HL-60/S4 treated with phorbol 12-myristate 13-acetate at 8.2 ng/mL for 4 days and 3 days (cell line): ENCODE results near the gene SLC6A5.
"Not testable (repeated sequence)": the region's sequence is repeated elsewhere in the genome, so short reads cannot be mapped to it uniquely, and the experiment has no call there.

Experiments
- in situ Hi-C: fragments of 300-500 bp; cut with MboI; formaldehyde crosslinking; loops from 2 replicates; pipeline ENCODE4 v1.15.0; 2022; ENCODE audit warnings: low sequenced_read_pairs

SLC6A5 gene

DNA sequence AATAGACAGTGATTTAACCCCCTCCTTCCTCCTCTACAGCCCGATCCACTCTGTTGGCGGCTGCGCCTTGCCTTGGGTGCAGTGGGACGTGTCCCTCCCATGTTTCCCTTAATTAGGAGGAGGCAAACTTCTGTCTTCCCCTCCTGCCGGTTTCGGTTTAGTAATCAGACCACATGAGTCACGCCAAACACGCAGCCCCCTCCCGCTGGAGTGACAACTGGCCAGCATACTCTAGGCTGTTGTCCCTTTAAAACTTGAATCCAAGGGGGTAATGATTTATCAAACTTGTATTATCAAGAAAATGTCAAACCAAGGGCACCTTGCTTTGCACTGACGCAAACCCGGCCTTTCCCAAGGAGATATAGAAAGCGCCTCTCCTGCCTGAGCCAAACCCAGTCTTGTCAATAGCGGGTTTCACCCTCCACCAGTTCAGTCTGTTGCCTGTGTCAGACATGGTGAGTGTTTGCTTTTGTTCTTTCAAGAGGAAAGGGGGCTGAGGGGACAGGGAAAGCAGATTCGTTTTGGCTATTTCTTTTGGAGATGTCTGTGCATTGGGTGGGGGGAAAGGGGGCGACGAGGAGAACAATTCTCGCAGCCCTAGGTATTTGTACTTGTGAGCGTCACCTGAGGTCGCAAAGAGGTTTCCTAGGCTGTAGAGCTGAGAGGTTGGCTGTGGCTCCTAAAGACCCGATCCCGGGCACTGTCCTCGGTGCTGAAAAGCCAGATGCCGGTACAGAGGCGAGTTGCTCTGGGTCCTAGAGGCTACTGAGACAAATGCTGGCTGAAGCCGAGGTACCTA is at the start of gene SLC6A5:
Gene SLC6A5 (plus strand): TSS at position 388 of the 799 bp plus-strand sequence. CDS start 65 bp downstream, at position 453.
- in situ Hi-C loops: no loop called here

DNA sequence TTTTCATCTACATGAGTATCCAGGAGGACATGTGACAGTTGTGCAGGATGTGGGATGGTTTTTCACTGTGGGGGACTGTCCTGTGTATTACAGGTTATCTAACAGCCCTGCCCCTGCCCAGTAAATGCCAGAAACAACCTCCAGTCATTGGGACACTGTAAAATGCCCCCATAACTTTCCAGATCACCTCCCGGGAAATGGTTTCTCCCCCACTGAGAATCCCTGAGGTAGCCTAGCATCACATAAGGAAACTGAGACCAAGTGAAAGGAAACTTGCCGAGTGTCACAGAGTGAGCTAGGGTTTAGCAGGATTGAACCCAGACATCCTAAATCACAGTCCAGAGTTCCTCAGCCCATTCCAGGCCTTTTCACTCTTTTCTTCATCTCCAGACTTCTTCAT is 48.3 kb upstream of the SLC6A5 start:
- in situ Hi-C loops: no loop called here

DNA sequence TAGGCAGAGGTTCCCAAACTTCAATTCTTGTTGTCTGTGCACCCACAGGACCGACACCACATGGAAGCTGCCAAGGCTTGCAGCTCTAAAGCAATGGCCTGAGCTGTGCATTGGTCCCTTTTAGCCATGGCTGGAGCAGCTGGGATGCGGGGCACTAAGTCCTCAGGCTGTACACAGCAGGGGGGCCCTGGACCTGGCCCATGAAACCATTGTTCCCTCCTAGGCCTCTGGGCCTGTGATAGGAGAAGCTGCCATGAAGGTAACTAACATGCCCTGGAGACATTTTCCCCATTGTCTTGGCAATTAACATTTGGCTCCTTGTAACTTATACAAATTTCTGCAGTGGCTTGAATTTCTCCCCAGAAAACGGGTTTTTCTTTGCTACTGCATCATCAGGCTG is 43.6 kb upstream of the SLC6A5 start:
- in situ Hi-C loops: no loop called here

DNA sequence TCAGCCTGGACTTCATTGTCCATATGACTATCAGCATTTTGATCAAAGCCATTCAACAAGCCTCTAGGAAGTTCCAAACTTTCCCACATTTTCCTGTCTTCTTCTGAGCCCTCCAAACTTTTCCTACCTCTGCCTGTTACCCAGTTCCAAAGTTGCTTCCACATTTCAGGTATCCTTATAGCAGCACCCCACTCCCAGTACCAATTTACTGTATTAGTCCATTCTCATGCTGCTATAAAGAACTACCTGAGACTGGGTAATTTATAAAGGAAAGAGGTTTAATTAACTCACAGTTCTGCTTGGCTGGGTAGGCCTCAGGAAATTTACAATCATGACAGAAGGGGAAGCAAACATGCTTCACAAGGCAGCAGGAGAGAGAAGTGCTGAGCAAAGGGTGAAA is 43.0 kb upstream of the SLC6A5 start:
- in situ Hi-C loops: not testable (repeated sequence)

DNA sequence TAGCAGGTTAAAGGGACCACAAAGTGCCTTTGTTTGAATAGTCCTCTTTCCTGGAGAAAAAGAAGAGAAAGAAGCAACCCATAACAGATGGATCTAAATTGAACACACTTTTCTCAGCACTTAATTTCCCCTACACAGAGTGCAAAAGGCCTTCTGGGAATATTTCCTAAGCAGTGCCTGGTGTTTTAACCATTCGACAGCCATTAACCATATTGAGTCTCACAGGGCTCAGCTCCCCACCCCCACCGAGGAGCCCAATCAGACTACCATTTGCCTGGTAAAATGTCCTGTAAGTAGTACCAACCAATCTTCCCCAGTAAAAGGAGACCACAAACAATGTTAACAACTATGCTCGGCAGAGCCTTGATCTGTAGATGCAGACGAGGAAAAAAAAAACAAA is 40.7 kb upstream of the SLC6A5 start:
- in situ Hi-C loops: no loop called here

DNA sequence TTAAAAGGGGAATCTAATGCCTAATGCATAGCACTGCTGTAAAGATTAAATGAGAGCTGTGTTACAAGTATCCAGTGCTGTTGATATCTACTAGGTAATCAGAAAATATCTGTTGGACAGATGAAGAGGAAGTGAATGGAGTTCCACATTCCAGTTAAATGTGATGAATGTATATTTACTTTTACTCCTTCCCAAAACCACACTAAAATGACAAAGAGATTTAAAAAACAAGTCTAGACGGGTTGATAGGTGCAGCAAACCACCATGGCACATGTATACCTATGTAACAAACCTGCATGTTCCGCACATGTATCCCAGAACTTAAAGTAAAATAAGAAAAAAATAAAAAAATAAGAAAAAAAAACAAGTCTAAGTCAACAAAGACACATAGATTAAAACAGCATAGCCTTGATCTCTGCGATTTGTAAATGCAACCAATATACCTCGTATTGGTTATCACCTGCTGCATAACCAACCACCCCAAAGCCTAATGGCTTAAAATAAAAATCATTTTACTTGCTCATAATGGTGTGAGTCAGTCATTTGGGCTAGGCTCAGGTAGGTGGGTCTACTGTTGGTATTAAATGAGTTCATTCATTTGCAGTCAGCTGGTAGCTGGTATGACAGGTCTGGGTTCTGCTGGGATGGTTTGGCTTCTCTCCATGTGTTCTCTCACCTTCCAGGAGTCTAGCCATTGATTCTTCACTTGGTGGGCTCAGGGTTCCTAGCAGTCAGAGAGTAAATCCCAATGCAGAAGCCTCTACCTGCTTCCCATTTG is 39.7 kb upstream of the SLC6A5 start:
- in situ Hi-C loops: no loop called here

DNA sequence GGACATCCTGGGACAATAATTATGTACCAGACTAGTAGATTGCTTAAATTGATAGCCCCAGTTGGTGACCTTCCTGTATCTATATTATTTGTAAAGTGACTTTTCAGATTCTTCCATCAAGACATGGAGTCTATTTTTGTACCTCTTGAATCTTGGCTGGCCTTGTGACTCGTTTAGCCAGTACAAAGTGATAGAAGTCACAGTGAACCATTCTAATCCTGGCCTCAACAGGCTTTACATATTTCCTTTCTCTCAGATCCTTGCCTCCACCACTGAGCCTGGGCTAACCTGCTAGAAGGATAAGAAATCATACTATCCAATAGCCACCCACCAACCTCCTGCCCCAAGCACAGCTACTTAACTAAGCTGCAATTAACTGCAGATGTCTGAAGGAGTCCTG is 37.5 kb upstream of the SLC6A5 start:
- in situ Hi-C loops: no loop called here

DNA sequence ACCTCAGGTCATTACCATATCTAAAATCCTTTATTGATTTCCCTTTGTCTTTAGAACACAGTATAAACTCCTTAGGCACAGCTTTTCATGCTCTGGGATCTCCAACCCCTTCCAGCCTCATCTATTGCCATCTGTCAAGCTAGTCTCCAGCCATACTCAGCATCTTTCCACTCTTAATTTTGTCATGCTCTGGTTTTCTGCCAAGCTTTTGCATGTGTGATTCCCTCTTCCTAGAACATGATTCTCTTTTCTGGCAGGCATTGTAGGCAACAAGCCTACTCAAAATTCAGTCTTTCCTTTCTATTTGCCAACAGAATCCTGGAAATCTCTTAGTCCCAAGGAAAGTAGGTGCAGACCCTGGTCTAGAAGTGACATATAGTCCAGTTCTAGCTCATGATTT is 35.5 kb upstream of the SLC6A5 start:
- in situ Hi-C loops: no loop called here

DNA sequence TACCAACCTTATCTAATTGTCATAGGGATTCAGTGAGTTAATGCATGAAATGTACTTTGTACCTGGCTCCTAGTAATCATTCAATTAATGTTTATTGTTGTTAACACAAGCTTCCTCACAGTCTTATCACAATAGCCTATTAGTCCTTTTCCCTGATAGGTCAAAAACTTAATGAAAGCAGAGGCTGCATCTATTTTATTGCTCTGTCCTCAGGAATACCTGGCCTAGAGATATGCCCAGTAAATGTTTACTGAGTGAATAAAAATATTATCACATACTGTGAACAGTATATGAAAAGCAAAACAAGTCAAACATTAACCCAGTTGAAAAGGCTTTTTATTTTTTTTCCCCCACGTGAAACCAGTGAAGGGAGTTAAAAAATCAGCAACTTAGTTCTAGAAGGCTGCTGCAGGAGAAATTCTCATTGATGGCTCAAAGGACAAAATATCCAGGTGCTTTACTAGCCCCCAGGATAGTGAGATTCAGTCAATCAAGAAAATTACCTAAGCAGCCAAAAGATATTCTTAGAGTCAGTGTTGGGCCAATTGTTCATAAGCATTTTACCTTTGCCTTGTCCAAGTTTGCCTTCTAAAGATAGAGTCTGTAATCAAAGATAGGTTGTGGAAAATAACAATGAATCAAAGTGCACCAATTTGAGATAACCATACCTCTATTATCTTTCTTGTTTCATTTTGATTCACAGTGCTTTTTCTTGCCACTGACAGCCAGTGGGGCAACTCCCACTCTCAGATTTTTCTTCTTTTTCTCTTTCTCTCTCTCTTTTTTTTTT is 34.4 kb upstream of the SLC6A5 start:
- in situ Hi-C loops: no loop called here

DNA sequence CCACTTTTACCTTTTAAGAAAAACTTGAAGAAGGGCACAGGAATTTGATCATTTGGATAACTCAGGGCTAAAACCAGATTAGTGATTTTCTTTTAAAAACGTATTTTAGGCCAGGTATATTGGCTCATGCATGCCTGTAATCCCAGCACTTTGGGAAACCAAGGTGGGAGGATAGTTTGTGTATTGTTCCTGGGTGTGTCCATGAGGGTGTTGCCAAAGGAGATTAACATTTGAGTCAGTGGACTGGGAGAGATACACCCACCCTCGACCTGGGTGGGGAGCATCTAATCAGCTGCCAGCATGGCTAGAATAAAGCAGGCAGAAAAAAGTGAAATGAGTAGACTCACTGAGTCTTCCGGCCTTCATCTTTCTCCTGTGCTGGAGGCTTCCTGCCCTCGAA is 33.3 kb upstream of the SLC6A5 start:
- in situ Hi-C loops: not testable (repeated sequence)

DNA sequence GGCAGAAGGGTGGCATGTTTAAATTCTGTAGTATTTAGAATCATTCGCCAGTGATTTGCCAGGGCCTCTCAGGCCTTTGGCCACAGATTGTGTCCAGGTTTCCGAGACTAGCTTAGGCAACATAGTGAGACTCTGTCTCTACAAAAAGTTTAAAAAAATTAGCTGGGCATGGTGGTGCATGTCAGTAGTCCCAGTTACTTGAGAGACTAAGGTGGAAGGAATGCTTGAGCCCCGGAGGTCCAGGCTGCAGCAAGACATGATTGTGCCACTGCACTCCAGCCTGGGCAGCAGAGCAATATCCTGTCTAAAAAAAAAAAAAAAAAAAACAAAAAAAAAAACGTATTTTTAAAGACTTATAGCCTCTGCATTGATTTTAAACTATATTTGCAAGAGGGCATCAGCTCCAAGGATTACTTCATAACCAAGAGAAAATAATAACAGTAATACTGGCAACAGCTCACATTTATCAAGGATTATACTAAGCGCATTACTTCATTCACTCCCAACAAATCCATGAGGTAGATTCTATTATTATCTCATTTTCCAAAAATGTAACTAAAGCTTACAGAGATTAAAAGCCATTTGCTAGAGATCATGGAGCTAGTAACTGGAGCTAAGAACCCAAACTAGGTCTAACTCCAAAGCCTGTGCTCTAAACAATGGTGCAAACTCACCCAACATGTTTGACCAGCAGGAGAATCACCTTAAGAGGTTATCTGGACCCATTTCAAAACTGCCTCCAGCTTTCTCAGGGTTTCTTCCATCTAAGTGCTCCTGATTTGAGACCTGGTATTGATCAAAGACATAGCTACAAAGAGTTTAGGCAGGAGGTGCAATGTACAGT is 32.6 kb upstream of the SLC6A5 start:
- in situ Hi-C loops: no loop called here

DNA sequence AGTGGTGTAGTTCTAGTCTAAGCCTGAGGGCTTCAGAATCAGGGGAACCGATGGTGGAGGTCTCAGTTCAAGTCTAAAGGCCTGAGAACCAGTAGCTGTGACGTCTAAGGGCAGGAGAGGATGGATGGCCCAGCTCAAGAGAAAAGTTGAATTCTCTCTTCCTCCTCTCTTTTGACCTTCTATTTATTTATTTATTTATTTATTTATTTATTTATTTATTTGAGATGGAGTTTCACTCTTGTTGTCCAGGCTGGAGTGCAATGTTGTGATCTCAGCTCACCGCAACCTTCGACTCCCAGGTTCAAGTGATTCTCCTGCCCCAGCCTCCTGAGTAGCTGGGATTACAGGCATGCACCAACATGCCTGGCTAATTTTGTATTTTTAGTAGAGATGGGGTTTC is 19.7 kb upstream of the SLC6A5 start:
- in situ Hi-C loops: not testable (repeated sequence)

DNA sequence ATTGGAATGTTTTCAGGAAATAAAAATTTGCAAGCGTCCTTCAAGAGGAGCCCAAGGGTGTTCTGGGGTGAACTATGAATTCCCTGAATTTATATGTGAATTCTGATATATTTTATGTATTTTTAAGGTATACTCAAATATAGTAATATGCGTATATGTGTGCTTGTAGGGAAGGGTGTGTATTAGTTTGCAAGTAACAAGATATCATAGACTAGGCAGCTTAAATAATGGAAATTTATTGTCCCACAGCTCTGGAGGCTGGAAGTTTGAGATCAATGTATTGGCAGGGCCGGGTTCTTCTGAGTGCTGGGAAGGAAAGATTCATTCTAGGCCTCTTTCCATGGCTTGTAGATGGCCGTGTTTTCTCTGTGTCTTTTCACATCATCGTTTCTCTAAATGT is 16.2 kb upstream of the SLC6A5 start:
- in situ Hi-C loops: no loop called here

DNA sequence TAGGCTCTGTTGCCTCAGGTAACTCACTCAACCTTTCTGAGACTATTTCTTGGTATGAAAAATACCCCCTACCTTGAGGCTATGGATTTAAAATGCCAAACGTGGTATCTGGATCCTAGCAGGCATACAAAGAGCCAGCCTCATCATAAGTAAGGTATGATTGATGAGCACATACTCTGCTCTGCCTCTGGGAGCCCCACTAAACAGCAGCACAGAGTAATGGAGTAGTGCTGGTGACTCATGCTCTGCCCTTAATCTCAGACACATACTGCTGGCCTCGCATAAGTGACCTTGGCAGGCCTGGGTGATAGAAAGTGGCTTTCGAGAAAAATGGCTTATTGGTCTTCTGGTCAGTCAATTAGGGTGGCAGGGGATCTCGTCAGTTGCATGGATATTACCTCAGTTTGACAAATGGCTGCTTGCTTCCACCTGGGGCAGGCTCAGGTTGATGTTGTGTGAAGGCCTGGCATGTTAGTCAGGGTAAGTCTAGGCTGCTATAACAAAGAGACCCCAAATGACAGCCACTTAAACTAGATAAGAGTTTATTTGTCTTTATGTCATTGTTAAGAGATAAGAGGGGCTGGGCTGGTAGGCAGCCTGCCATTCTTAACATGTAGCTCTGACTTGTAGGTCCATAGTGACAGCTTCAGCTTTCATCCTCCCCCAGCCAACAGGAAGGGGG is 15.2 kb upstream of the SLC6A5 start:
- in situ Hi-C loops: no loop called here

DNA sequence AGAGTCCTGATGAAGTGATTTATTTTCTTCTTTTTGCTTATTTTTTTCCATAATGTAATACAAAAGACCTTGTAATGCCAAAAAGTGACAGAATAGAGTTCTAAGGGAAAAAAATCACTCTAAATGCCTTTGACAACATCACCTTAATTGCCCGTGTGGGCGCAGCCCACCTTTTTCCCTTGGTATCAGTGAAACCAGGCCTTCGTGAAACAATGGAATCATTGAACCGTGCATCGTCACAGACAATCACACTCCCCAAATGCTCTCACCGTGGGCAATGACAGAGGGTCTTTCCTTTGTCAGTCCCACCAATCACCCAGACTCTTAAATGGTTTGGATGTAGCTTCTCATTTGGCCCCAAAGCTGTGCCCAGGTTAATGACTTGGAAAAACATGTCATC is 9.6 kb upstream of the SLC6A5 start:
- in situ Hi-C loops: no loop called here

DNA sequence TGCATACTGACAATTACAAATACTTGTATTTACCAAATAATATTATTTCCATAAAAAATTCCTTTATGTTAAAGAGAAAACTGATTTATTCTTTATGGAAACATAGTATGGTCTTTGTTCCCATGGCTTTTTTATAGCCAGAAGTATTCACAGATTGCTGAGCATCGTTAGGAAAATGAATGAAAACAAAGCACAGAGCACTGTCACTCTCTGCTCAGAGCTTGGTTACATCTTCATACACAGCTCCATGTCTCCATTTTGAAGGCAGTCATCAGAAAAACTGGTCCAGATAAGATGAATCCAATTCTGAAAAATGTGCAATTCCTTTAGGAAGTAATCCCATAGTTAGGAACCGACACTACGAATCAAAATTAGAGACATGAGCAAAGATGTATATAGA is 9.0 kb upstream of the SLC6A5 start:
- in situ Hi-C loops: no loop called here

DNA sequence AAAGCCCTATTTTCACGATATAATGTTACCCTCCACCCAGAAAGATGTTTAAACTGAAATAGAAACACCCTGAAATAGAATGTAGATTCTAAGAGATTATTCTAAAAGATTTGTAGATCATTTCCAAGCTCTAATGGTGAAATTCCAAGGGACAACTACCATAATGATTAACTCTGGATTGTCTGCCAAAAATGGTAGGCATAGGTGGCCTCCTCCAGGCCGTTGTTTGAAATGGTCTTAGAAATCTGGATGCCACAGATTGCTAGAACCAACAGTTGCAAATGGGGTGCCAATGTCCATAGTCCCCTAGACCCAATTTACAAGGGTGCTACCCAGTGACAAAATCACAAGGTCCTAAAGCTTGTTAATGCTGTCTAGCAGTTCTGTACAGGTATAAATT is 6.7 kb upstream of the SLC6A5 start:
- in situ Hi-C loops: no loop called here

DNA sequence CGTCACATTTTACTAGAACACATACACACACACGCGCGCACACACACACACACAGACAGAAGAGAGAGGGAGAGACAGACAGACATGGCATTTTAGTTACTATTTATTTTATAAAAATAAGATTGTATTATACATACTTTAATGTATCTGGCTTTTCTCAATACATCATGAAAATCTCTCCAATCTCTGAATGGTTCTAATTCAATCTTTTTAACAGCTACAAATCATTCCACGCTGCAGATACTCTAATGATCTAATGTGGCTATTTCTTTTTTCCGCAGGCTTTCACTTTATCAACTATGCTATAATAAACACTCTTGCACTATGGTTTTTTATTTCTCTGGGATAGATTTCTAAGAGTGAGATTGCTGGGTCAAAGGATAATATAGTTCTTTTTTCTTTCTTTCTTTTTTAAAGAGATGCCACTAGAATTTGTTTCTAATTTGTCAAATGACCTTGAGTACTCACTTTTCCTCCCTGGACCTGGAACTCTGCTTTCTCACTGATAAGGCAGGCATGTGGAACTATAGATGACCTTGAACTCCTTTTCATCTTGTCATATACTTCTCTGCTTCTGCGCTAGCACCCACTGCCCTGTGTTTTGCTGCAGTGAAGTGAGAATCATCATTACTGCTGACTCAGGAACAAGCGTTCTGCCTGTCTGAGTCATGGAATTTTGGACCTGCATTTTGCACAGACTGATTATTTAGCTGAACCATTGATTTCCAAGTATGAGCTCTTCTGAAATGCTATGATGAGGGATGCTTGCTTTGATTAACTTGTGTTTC is 4.9 kb upstream of the SLC6A5 start:
- in situ Hi-C loops: no loop called here

DNA sequence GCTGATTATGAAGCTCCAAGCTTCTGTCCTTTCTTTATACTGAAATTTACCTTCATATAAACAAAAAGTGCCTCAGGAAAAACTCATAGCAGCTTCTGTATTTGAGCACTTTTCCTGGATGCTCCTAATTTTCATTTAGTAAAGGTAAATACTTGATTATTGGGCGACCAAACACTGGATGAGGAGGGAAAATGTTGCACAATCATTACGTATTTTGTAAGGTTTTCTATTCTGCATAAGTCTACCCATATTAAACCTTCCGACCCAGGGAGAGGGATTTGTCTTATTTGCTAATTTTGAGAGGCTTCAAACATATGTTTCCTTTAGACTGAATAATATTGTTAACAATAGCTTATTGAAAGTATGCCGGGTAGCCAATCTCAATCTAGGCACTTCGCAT is 4.3 kb upstream of the SLC6A5 start:
- in situ Hi-C loops: no loop called here
